Measurements from ENCODE around the gene CDX1. TPM values are rescaled to one million over a fixed set of nuclear protein-coding genes. Genes with fewer than 3 reads are reported as not detected.

The CDX1 gene
- total RNA-seq, 1 experiment from 2014 or later, result 0.22 TPM

DNA sequence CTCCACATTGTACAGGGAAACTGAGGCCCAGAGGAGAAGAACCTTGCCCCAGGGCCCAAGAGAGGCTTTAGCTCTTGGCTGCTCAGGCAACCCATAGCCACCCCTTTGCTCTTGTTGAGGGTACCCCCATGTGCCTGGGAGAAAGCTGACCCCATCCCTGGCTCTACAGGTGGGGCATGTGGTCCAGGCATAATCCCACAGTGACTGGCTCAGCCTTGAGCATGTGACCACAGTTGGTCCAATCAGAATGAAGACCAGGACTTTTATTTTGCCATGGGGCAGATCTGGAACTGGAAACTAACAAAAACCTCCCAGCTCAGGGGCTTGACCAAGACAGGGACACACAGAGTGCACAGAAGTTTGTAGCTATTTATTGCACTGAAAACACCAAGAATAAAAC is 52.6 kb downstream of the CDX1 start:
- Histone ChIP-seq H4K91ac (ENCODE audit: insufficient read length, low read depth, low read length) (no peak overlapping the region), H3K4me2 (ENCODE audit: insufficient read depth, insufficient read length, low read length) (no peak overlapping the region), H2BK5ac (ENCODE audit: insufficient read length, low read length) (no peak overlapping the region), H2BK20ac (ENCODE audit: low read depth, low read length, poor library complexity, severe bottlenecking) (no peak overlapping the region), H4K20me1 (ENCODE audit: control insufficient read depth, insufficient read depth, insufficient read length) (no peaks in the 10 kb centered on the region), H3K4ac (ENCODE audit: low read depth, low read length) (no peak overlapping the region), H3K23ac (ENCODE audit: insufficient read length, low read depth, low read length) (no peak overlapping the region), H3K9me3 (ENCODE audit: control insufficient read depth, low read depth, low read length) (no peaks in the 10 kb centered on the region), H2BK120ac (ENCODE audit: low read depth, low read length, poor library complexity, severe bottlenecking) (no peak overlapping the region), H3K14ac (ENCODE audit: insufficient read depth, low read length) (no peak overlapping the region), H3K4me1 (ENCODE audit: insufficient read depth, low read length) (no peaks in the 10 kb centered on the region; the same call in 1 of the 2 replicates), H3K23me2 (ENCODE audit: insufficient read length, low read depth, low read length, poor library complexity, severe bottlenecking) (no peaks in the 10 kb centered on the region), H4K8ac (replicated peaks; ENCODE audit: insufficient read length, low read depth, low read length) (no peak overlapping the region), H3T11ph (ENCODE audit: low read length) (no peak overlapping the region), H4K5ac (ENCODE audit: insufficient read length, low read depth, low read length) (no peak overlapping the region), H2BK12ac (ENCODE audit: insufficient read length, low read depth, low read length) (no peak overlapping the region), H3K27ac (ENCODE audit: insufficient read length, low read depth, low read length) (no peak overlapping the region), H3K79me1 (ENCODE audit: insufficient read depth, low read depth, low read length, poor library complexity, severe bottlenecking) (no peaks in the 10 kb centered on the region), H2BK15ac (ENCODE audit: low read depth, low read length) (no peak overlapping the region), H2AFZ (ENCODE audit: low read length) (no peak overlapping the region), H3K79me2 (ENCODE audit: insufficient read depth, low read length) (no peaks in the 10 kb centered on the region), H3K56ac (ENCODE audit: insufficient read length, low read depth, low read length) (no peak overlapping the region), H3K18ac (ENCODE audit: insufficient read length, low read depth, low read length) (no peak overlapping the region), H3K9ac (ENCODE audit: extremely low read depth, insufficient read length, low read length) (no peak overlapping the region), H3K27me3 (ENCODE audit: insufficient read depth, low read length) (0 out of 2 replicates have a peak, but pooled peaks cover 1% of the 10 kb centered on the region), H2AK5ac (ENCODE audit: insufficient read length, low read length) (no peak overlapping the region)
- DNase-seq, result no peak
- Mint-ChIP-seq H3K27me3 (ENCODE audit: low read depth) (peaks cover 36% of the 10 kb centered on the region), H3K36me3 (ENCODE audit: insufficient read depth in 1 of 3, low read depth in 3 of 3) (no peaks in the 10 kb centered on the region; a peak in 1 of 7 replicates), H3K4me3 (no peak overlapping the region), H3K27ac (no peak overlapping the region), H3K4me1 (peaks cover 2 to 9% of the 10 kb centered on the region in 2 experiments; a peak in 2 of 4 replicates), H3K9me3 (no peaks in the 10 kb centered on the region)
- TF ChIP-seq, protein P1, sequence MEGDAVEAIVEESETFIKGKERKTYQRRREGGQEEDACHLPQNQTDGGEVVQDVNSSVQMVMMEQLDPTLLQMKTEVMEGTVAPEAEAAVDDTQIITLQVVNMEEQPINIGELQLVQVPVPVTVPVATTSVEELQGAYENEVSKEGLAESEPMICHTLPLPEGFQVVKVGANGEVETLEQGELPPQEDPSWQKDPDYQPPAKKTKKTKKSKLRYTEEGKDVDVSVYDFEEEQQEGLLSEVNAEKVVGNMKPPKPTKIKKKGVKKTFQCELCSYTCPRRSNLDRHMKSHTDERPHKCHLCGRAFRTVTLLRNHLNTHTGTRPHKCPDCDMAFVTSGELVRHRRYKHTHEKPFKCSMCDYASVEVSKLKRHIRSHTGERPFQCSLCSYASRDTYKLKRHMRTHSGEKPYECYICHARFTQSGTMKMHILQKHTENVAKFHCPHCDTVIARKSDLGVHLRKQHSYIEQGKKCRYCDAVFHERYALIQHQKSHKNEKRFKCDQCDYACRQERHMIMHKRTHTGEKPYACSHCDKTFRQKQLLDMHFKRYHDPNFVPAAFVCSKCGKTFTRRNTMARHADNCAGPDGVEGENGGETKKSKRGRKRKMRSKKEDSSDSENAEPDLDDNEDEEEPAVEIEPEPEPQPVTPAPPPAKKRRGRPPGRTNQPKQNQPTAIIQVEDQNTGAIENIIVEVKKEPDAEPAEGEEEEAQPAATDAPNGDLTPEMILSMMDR (conservative IDR thresholded peaks at IDR 0.05), result no peak

Data from H9 (cell line).